Measurements from ENCODE around the gene OR2T35.

Gene OR2T35

GRCh38 chr1:248625971-248626370 is 19.1 kb downstream of the OR2T35 start:
- no peak for DNase-seq (ENCODE audit: low read depth)

- DNase-seq (ENCODE audit: low read depth) = no peak
These were observed 19.9 kb downstream of the OR2T35 start for GRCh38 chr1:248625166-248625565.

GRCh38 chr1:248622570-248623001 is 22.5 kb downstream of the OR2T35 start:
- no peak for DNase-seq (ENCODE audit: low read depth)

- no peak for DNase-seq (ENCODE audit: low read depth)
These were observed 23.3 kb downstream of the OR2T35 start for GRCh38 chr1:248621770-248622169.

GRCh38 chr1:248618878-248619277 is 26.2 kb downstream of the OR2T35 start:
- peak; percentile 11 for DNase-seq (ENCODE audit: low read depth)

GRCh38 chr1:248618119-248618518 is 27.0 kb downstream of the OR2T35 start:
- DNase-seq (ENCODE audit: low read depth) = no peak

GRCh38 chr1:248613742-248614141 is 31.3 kb downstream of the OR2T35 start:
- DNase-seq (ENCODE audit: low read depth) = no peak

GRCh38 chr1:248611883-248612414 is 33.1 kb downstream of the OR2T35 start:
- no peak for DNase-seq (ENCODE audit: low read depth)

- DNase-seq (ENCODE audit: low read depth) = no peak
These were observed 34.8 kb downstream of the OR2T35 start for GRCh38 chr1:248610301-248610700.

GRCh38 chr1:248599396-248599795 is 45.7 kb downstream of the OR2T35 start:
- no peak for DNase-seq (ENCODE audit: low read depth)

- DNase-seq (ENCODE audit: low read depth) = no peak
These were observed 47.5 kb downstream of the OR2T35 start, which contains the start of gene OR2T10 for GRCh38 chr1:248597589-248597988. OR2T10 (minus strand) TSS chr1:248597700; CDS start chr1:248593768, 3,932 bp downstream.

GRCh38 chr1:248596615-248597014 is 48.5 kb downstream of the OR2T35 start:
- DNase-seq (ENCODE audit: low read depth) = no peak

- DNase-seq (ENCODE audit: low read depth) = no peak
These were observed 51.9 kb downstream of the OR2T35 start for GRCh38 chr1:248593226-248593625.

GRCh38 chr1:248592655-248593054 is 52.4 kb downstream of the OR2T35 start:
- no peak for DNase-seq (ENCODE audit: low read depth)

- no peak for DNase-seq (ENCODE audit: low read depth)
These were observed 55.0 kb downstream of the OR2T35 start for GRCh38 chr1:248590055-248590454.

- DNase-seq (ENCODE audit: low read depth) = no peak
These were observed 55.7 kb downstream of the OR2T35 start for GRCh38 chr1:248589334-248589733.

All from stimulated activated CD8-positive, alpha-beta memory T cell treated with anti-CD3 and anti-CD28 coated beads, Interleukin-12 subunit alpha, Interleukin-12 subunit beta, amount 100 ng/mL, for 1 hour (primary cell).